H9 (cell line): ENCODE results near the gene DOCK1. TPM values are rescaled to one million over a fixed set of nuclear protein-coding genes. Genes with fewer than 3 reads are reported as not detected.

Experiments
- DNase-seq: peaks from one replicate; pipeline ENCODE4 v3.0.0-alpha.2; 2017
- H2AFZ ChIP-seq: one replicate; pipeline ENCODE4 v1.6.1; 2013; ENCODE audit warnings: mild to moderate bottlenecking, low read length, control low read depth, moderate library complexity
- H2AK5ac ChIP-seq: 2 replicates; pipeline ENCODE4 v1.6.1; 2013; ENCODE audit warnings: low read length, control low read depth, mixed read lengths; ENCODE audit not compliant: insufficient read length
- H2BK120ac ChIP-seq: one replicate; pipeline ENCODE4 v1.6.1; 2013; ENCODE audit warnings: low read depth, mild to moderate bottlenecking, low read length, control low read depth, inconsistent platforms; ENCODE audit not compliant: poor library complexity, severe bottlenecking
- H2BK12ac ChIP-seq: 2 replicates; pipeline ENCODE4 v1.6.1; 2013; ENCODE audit warnings: low read length, control low read depth, mixed read lengths, low read depth; ENCODE audit not compliant: insufficient read length
- H2BK15ac ChIP-seq: 2 replicates; pipeline ENCODE4 v1.6.1; 2013; ENCODE audit warnings: low read depth, low read length, control low read depth
- H2BK20ac ChIP-seq: one replicate; pipeline ENCODE4 v1.6.1; 2013; ENCODE audit warnings: low read depth, mild to moderate bottlenecking, low read length, control low read depth, inconsistent platforms; ENCODE audit not compliant: poor library complexity, severe bottlenecking
- H2BK5ac ChIP-seq: 2 replicates; pipeline ENCODE4 v1.6.1; 2013; ENCODE audit warnings: low read length, control low read depth, mixed read lengths; ENCODE audit not compliant: insufficient read length
- H3K14ac ChIP-seq: 2 replicates; pipeline ENCODE4 v1.6.1; 2013; ENCODE audit warnings: low read length, control low read depth; ENCODE audit not compliant: insufficient read depth
- H3K18ac ChIP-seq: 2 replicates; pipeline ENCODE4 v1.6.1; 2013; ENCODE audit warnings: low read depth, mild to moderate bottlenecking, mixed read lengths, low read length, control low read depth; ENCODE audit not compliant: insufficient read length
- H3K23ac ChIP-seq: 2 replicates; pipeline ENCODE4 v1.6.1; 2013; ENCODE audit warnings: low read length, control low read depth, mixed read lengths, low read depth; ENCODE audit not compliant: insufficient read length
- H3K23me2 ChIP-seq: 2 replicates; pipeline ENCODE4 v1.6.1; 2013; ENCODE audit warnings: low read depth, mild to moderate bottlenecking, mixed read lengths, low read length, control low read depth; ENCODE audit not compliant: insufficient read length, poor library complexity, severe bottlenecking
- H3K27ac ChIP-seq: 2 replicates; pipeline ENCODE4 v1.5.1; 2013; ENCODE audit warnings: low read length, control low read depth, mixed read lengths, low read depth; ENCODE audit not compliant: insufficient read length
- H3K27me3 ChIP-seq: 2 replicates; pipeline ENCODE4 v1.6.1; 2013; ENCODE audit warnings: low read length, control low read depth, inconsistent platforms; ENCODE audit not compliant: insufficient read depth
- H3K4ac ChIP-seq: 2 replicates; pipeline ENCODE4 v1.6.1; 2013; ENCODE audit warnings: low read depth, mild to moderate bottlenecking, control low read depth, inconsistent platforms, low read length, moderate library complexity
- H3K4me1 ChIP-seq: 2 replicates; pipeline ENCODE4 v1.6.1; 2013; ENCODE audit warnings: low read length, control low read depth, inconsistent platforms; ENCODE audit not compliant: insufficient read depth
- H3K4me2 ChIP-seq: 2 replicates; pipeline ENCODE4 v1.6.1; 2013; ENCODE audit warnings: low read length, control low read depth, mixed read lengths; ENCODE audit not compliant: insufficient read length, insufficient read depth
- H3K56ac ChIP-seq: 2 replicates; pipeline ENCODE4 v1.6.1; 2013; ENCODE audit warnings: low read depth, mild to moderate bottlenecking, mixed read lengths, low read length, control low read depth; ENCODE audit not compliant: insufficient read length
- H3K79me1 ChIP-seq: 2 replicates; pipeline ENCODE4 v1.6.1; 2013; ENCODE audit warnings: low read depth, mild to moderate bottlenecking, moderate library complexity, low read length, control low read depth, inconsistent platforms; ENCODE audit not compliant: insufficient read depth, poor library complexity, severe bottlenecking
- H3K79me2 ChIP-seq: 2 replicates; pipeline ENCODE4 v1.6.1; 2013; ENCODE audit warnings: low read length, control low read depth, inconsistent platforms; ENCODE audit not compliant: insufficient read depth
- H3K9ac ChIP-seq: 2 replicates; pipeline ENCODE4 v1.6.1; 2013; ENCODE audit warnings: low read length, control low read depth, mixed read lengths; ENCODE audit not compliant: insufficient read length; ENCODE audit errors: extremely low read depth
- H3K9me3 ChIP-seq: one replicate; pipeline ENCODE4 v1.6.1; 2013; ENCODE audit warnings: low read depth, low read length, inconsistent platforms; ENCODE audit not compliant: control insufficient read depth
- H3T11ph ChIP-seq: one replicate; pipeline ENCODE4 v1.6.1; 2013; ENCODE audit warnings: mild to moderate bottlenecking, low read length, control low read depth, inconsistent platforms
- H4K20me1 ChIP-seq: one replicate; pipeline ENCODE4 v1.6.1; 2013; ENCODE audit not compliant: control insufficient read depth, insufficient read length, insufficient read depth
- H4K5ac ChIP-seq: 2 replicates; pipeline ENCODE4 v1.6.1; 2013; ENCODE audit warnings: low read depth, mild to moderate bottlenecking, mixed read lengths, low read length, control low read depth; ENCODE audit not compliant: insufficient read length
- H4K8ac ChIP-seq: replicated peaks from 2 replicates; pipeline ENCODE4 v1.6.1; 2013; ENCODE audit warnings: low read length, control low read depth, mixed read lengths, low read depth; ENCODE audit not compliant: insufficient read length
- H4K91ac ChIP-seq: 2 replicates; pipeline ENCODE4 v1.6.1; 2013; ENCODE audit warnings: low read depth, mild to moderate bottlenecking, moderate library complexity, mixed read lengths, low read length, control low read depth; ENCODE audit not compliant: insufficient read length
- H3K27ac Mint-ChIP-seq, 3 experiments: 2 replicates in 2 of 3; 3 replicates in 1 of 3; pipeline ENCODE4 v1.8.0; 2020 to 2021; ENCODE audit warnings: mixed read lengths in 3 of 3, mild to moderate bottlenecking in 1 of 3, moderate library complexity in 1 of 3
- H3K27me3 Mint-ChIP-seq: 2 replicates; pipeline ENCODE4 v1.8.0; 2021; ENCODE audit warnings: low read depth, mild to moderate bottlenecking, moderate library complexity, mixed read lengths
- H3K36me3 Mint-ChIP-seq, 3 experiments: 2 replicates in 2 of 3; 3 replicates in 1 of 3; pipeline ENCODE4 v1.8.0; 2020 to 2021; ENCODE audit warnings: low read depth in 3 of 3, mixed read lengths in 3 of 3; ENCODE audit not compliant: insufficient read depth in 1 of 3
- H3K4me1 Mint-ChIP-seq, 2 experiments: 2 replicates each; pipeline ENCODE4 v1.8.0; 2020; ENCODE audit warnings: mixed read lengths in 2 of 2
- H3K4me3 Mint-ChIP-seq, 2 experiments: 2 replicates in 1 of 2; 3 replicates in 1 of 2; pipeline ENCODE4 v1.8.0; 2020 to 2021; ENCODE audit warnings: mild to moderate bottlenecking in 2 of 2, mixed read lengths in 2 of 2, moderate library complexity in 1 of 2
- H3K9me3 Mint-ChIP-seq, 2 experiments: 2 replicates in 1 of 2; 3 replicates in 1 of 2; pipeline ENCODE4 v1.8.0; 2020; ENCODE audit warnings: mild to moderate bottlenecking in 2 of 2, mixed read lengths in 2 of 2, moderate library complexity in 1 of 2
- CTCF ChIP-seq: fragments of 200-600 bp; sonication (generic); conservative IDR thresholded peaks from 3 replicates; pipeline ENCODE4 v1.8.0; 2021; ENCODE audit warnings: antibody characterized with exemption, mild to moderate bottlenecking
- WGBS: extraction: QIAGEN DNeasy Blood & Tissue Kit; methylation state at CpG from one replicate; pipeline ENCODE4 v1.1.7; 2013; ENCODE audit warnings: missing lambda C conversion rate, low lambda C conversion rate, mixed read lengths; ENCODE audit not compliant: insufficient read length; ENCODE audit errors: extremely low coverage; 5-methylcytosine and 5-hydroxymethylcytosine counted together
- total RNA-seq: library from RNA; stranded (reverse); gene quantifications from 2 replicates; pipeline ENCODE4 v1.2.1, GENCODE V29; 2021

The DOCK1 gene
- total RNA-seq, 1 experiment from 2014 or later, result 57.0 TPM

GRCh38 chr10:127392351-127393235 is 487.4 kb downstream of the DOCK1 start:
- Histone ChIP-seq H2AK5ac (no peak overlapping the region), H4K5ac (no peak overlapping the region), H2AFZ (no peak overlapping the region), H2BK120ac (no peak overlapping the region), H3K4me2 (no peak overlapping the region), H3T11ph (no peak overlapping the region), H2BK15ac (no peak overlapping the region), H2BK20ac (no peak overlapping the region), H4K20me1 (no peaks in the 10 kb centered on the region), H3K9ac (no peak overlapping the region), H3K23ac (no peak overlapping the region), H3K56ac (no peak overlapping the region), H3K27me3 (no peaks in the 10 kb centered on the region), H3K79me1 (no peaks in the 10 kb centered on the region), H4K91ac (no peak overlapping the region), H3K27ac (no peak overlapping the region), H2BK5ac (no peak overlapping the region), H2BK12ac (no peak overlapping the region), H3K14ac (no peak overlapping the region), H3K9me3 (no peaks in the 10 kb centered on the region), H3K18ac (no peak overlapping the region), H3K4ac (no peak overlapping the region), H4K8ac (no peak overlapping the region), H3K23me2 (peaks cover 3% of the 10 kb centered on the region), H3K4me1 (no peaks in the 10 kb centered on the region), H3K79me2 (no peaks in the 10 kb centered on the region)
- H3K27ac Mint-ChIP-seq, result no peak overlapping the region; a peak in 1 of 7 replicates
- no peaks in the 10 kb centered on the region for H3K27me3 Mint-ChIP-seq
- H3K4me3 Mint-ChIP-seq, result no peak overlapping the region
- no peak for TF ChIP-seq CTCF
- WGBS, result no CpG with 5 or more reads among the region's 23 CpGs
- peaks cover 11 to 13% of the 10 kb centered on the region in 2 experiments for H3K4me1 Mint-ChIP-seq
- H3K9me3 Mint-ChIP-seq, result no peaks in the 10 kb centered on the region
- H3K36me3 Mint-ChIP-seq, result peaks cover 7 to 13% (median 10%) of the 10 kb centered on the region in 3 experiments; a peak in 5 of 7 replicates
- DNase-seq, result no peak
